Measurements from ENCODE around the gene MYO15B. TPM values are rescaled to one million over a fixed set of nuclear protein-coding genes. Genes with fewer than 3 reads are reported as not detected.

Gene MYO15B
- total and polyA plus RNA-seq, 2 of the 4 experiments (the other 2 are of a cell fraction) = 0.18 to 0.65 TPM

DNA sequence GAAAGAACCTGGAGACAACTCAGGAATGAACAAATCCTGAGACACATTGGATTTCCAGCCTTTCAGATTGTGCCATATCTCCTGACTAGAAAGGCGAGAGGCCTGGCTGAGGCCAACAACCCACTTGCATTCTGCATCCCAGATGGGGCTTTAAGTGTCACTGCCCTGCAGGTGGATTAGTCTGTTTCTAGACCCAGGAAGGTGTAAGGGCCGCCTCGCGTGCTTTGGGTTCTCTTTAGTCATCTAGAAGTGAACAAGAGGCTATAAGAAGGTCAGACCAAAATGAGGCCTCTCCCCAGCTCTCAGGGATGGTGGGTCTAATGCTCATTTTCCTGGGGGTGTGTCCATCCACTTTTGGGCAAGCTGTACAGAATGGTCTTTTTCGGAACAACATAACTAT is 84.4 kb downstream of the MYO15B start:
- Histone ChIP-seq H3K14ac (replicated peaks; ENCODE audit: low read depth, low read length) (no peak overlapping the region), H3K18ac (ENCODE audit: low read depth, low read length) (no peak overlapping the region), H4K91ac (ENCODE audit: insufficient read depth, low read depth, low read length) (no peak overlapping the region), H2BK5ac (ENCODE audit: low read depth, low read length, poor library complexity, severe bottlenecking) (no peak overlapping the region), H3K4me3 (ENCODE audit: insufficient read depth, low read depth, low read length) (no peak overlapping the region), H2AK9ac (replicated peaks; ENCODE audit: low read depth, low read length, poor library complexity) (no peak overlapping the region), H3K56ac (ENCODE audit: extremely low read depth, insufficient read depth, low read length) (no peak overlapping the region), H3K27me3 (ENCODE audit: control insufficient read depth, insufficient read depth, low read length) (no peaks in the 10 kb centered on the region), H3K23ac (ENCODE audit: low read depth, low read length) (no peak overlapping the region), H2BK20ac (ENCODE audit: low read depth, low read length) (no peak overlapping the region), H3K4me1 (ENCODE audit: control insufficient read depth, insufficient read depth, low read length) (no peaks in the 10 kb centered on the region), H2AK5ac (ENCODE audit: low read depth, low read length) (no peak overlapping the region), H3K36me3 (ENCODE audit: control insufficient read depth, insufficient read depth, low read length) (peaks cover 28% of the 10 kb centered on the region), H3K79me1 (ENCODE audit: low read depth in 1 of 2, low read length in 2 of 2) (peaks cover 31 to 56% of the 10 kb centered on the region in 2 experiments), H3K9ac (ENCODE audit: low read depth, low read length) (no peak overlapping the region), H4K20me1 (ENCODE audit: insufficient read depth, low read length) (peaks cover 17% of the 10 kb centered on the region; the same call in 1 of the 2 replicates), H2AFZ (replicated peaks; ENCODE audit: low read length, poor library complexity) (no peak overlapping the region), H3K4ac (ENCODE audit: low read depth, low read length) (no peak overlapping the region), H3K27ac (ENCODE audit: insufficient read depth, low read length) (no peak overlapping the region), H3K9me1 (ENCODE audit: insufficient read depth, low read length) (no peaks in the 10 kb centered on the region), H4K8ac (ENCODE audit: low read depth in 2 of 2, low read length in 2 of 2) (no peak overlapping the region), H2BK15ac (ENCODE audit: low read depth, low read length) (no peak overlapping the region), H2BK120ac (ENCODE audit: low read depth, low read length) (no peak overlapping the region), H3K4me2 (ENCODE audit: low read depth, low read length) (no peak overlapping the region), H4K5ac (ENCODE audit: low read depth, low read length) (no peak overlapping the region), H3K9me3 (ENCODE audit: control insufficient read depth, insufficient read depth, low read length) (no peaks in the 10 kb centered on the region)
- CTCF ChIA-PET = interaction anchor here (1.6 kb wide), 1 partner anchor 76 kb away, joined by 7 read pairs; no protein-coding TSS in a partner anchor
- dilution Hi-C loops (cut with HindIII; ENCODE audit: low sequenced_read_pairs, unreplicated experiment) = no loop called here
- in situ Hi-C loops (cut with MboI; ENCODE audit: low sequenced_read_pairs) = loop anchor here (5.0 kb wide), 1 partner anchor 75 kb away; no protein-coding TSS in a partner anchor
- BruUV-seq (replicated peaks) = no TSS peak
- 100% methylated on average over 3 of the region's 5 CpGs; no CpG with 5 or more reads in 1 of the 2 experiments for WGBS, 2 experiments (ENCODE audit: extremely low coverage in 2 of 2, insufficient read length in 1 of 2)
- POLR2A ChIA-PET (ENCODE audit: unreplicated experiment) = no interaction called here
- ATAC-seq (ENCODE audit: low read depth) (no peak), DNase-seq (no peak)
- TF ChIP-seq FOS (IDR thresholded peaks at IDR 0.05; ENCODE audit: low read depth, low read length) = no peak
- TF ChIP-seq MAZ (IDR thresholded peaks at IDR 0.05; ENCODE audit: borderline replicate concordance, low read depth, low read length) = no peak
- TF ChIP-seq, protein P1, sequence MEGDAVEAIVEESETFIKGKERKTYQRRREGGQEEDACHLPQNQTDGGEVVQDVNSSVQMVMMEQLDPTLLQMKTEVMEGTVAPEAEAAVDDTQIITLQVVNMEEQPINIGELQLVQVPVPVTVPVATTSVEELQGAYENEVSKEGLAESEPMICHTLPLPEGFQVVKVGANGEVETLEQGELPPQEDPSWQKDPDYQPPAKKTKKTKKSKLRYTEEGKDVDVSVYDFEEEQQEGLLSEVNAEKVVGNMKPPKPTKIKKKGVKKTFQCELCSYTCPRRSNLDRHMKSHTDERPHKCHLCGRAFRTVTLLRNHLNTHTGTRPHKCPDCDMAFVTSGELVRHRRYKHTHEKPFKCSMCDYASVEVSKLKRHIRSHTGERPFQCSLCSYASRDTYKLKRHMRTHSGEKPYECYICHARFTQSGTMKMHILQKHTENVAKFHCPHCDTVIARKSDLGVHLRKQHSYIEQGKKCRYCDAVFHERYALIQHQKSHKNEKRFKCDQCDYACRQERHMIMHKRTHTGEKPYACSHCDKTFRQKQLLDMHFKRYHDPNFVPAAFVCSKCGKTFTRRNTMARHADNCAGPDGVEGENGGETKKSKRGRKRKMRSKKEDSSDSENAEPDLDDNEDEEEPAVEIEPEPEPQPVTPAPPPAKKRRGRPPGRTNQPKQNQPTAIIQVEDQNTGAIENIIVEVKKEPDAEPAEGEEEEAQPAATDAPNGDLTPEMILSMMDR (conservative IDR thresholded peaks at IDR 0.05; ENCODE audit: low read depth, low read length) = no peak
- no peak for TF ChIP-seq MAFK (IDR thresholded peaks at IDR 0.05; ENCODE audit: low read depth, low read length)
- no peak for TF ChIP-seq POLR2A (IDR thresholded peaks at IDR 0.05; ENCODE audit: low read depth, low read length)
- no peak for TF ChIP-seq RCOR1 (IDR thresholded peaks at IDR 0.05; ENCODE audit: insufficient replicate concordance, low read length)
- TF ChIP-seq, protein P2, sequence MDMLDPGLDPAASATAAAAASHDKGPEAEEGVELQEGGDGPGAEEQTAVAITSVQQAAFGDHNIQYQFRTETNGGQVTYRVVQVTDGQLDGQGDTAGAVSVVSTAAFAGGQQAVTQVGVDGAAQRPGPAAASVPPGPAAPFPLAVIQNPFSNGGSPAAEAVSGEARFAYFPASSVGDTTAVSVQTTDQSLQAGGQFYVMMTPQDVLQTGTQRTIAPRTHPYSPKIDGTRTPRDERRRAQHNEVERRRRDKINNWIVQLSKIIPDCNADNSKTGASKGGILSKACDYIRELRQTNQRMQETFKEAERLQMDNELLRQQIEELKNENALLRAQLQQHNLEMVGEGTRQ (IDR thresholded peaks at IDR 0.05; ENCODE audit: low read depth, low read length) = no peak
- TF ChIP-seq NFE2L2 (IDR thresholded peaks at IDR 0.05; ENCODE audit: low read depth, low read length) = no peak
- TF ChIP-seq RAD21 (IDR thresholded peaks at IDR 0.05; ENCODE audit: low read length) = no peak
- TF ChIP-seq CEBPB (IDR thresholded peaks at IDR 0.05; ENCODE audit: low read depth, low read length) = no peak
- no peak for TF ChIP-seq RFX5 (IDR thresholded peaks at IDR 0.05; ENCODE audit: low read depth, low read length)
- TF ChIP-seq, protein P3, sequence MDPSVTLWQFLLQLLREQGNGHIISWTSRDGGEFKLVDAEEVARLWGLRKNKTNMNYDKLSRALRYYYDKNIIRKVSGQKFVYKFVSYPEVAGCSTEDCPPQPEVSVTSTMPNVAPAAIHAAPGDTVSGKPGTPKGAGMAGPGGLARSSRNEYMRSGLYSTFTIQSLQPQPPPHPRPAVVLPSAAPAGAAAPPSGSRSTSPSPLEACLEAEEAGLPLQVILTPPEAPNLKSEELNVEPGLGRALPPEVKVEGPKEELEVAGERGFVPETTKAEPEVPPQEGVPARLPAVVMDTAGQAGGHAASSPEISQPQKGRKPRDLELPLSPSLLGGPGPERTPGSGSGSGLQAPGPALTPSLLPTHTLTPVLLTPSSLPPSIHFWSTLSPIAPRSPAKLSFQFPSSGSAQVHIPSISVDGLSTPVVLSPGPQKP (IDR thresholded peaks at IDR 0.05; ENCODE audit: borderline replicate concordance, low read depth, low read length) = no peak
- no peak for TF ChIP-seq SMC3 (IDR thresholded peaks at IDR 0.05; ENCODE audit: low read depth, low read length)
- no peak for TF ChIP-seq BHLHE40 (IDR thresholded peaks at IDR 0.05; ENCODE audit: low read depth, low read length)
- no peak for TF ChIP-seq MXI1 (IDR thresholded peaks at IDR 0.05; ENCODE audit: borderline replicate concordance, low read depth, low read length)
- no peak for TF ChIP-seq CHD1 (IDR thresholded peaks at IDR 0.05; ENCODE audit: low read depth, low read length)
- intact Hi-C loops (cut with micrococcal nuclease) = no loop called here

All from IMR-90 (cell line).